Measurements from ENCODE around the gene SSBP4.
A peak's percentile ranks its signal among the peaks of the same experiment; 100 is the strongest.

Gene SSBP4

GRCh38 chr19:18464646-18465045 is 45.4 kb downstream of the SSBP4 start:
- H3K27ac ChIP-seq = no peak overlapping the region
- TF ChIP-seq ZFX (IDR thresholded peaks at IDR 0.05; ENCODE audit: borderline replicate concordance) = no peak
- TF ChIP-seq CTCF (IDR thresholded peaks at IDR 0.05) = no peak

- H3K27ac ChIP-seq = no peak overlapping the region
- TF ChIP-seq CTCF (IDR thresholded peaks at IDR 0.05) (no peak), ZFX (IDR thresholded peaks at IDR 0.05; ENCODE audit: borderline replicate concordance) (no peak)
These were observed 46.2 kb downstream of the SSBP4 start for GRCh38 chr19:18465214-18465963.

GRCh38 chr19:18465964-18466339 is 46.8 kb downstream of the SSBP4 start:
- TF ChIP-seq ZFX (IDR thresholded peaks at IDR 0.05; ENCODE audit: borderline replicate concordance) (no peak), CTCF (IDR thresholded peaks at IDR 0.05) (no peak)
- no peak overlapping the region for H3K27ac ChIP-seq

GRCh38 chr19:18466354-18466753 is 47.2 kb downstream of the SSBP4 start:
- no peak overlapping the region for H3K27ac ChIP-seq

GRCh38 chr19:18467978-18468377 is 48.8 kb downstream of the SSBP4 start:
- TF ChIP-seq ZFX (IDR thresholded peaks at IDR 0.05; ENCODE audit: borderline replicate concordance) (no peak), CTCF (IDR thresholded peaks at IDR 0.05) (no peak)
- no peak overlapping the region for H3K27ac ChIP-seq

More at GRCh38 chr19:18466354-18466753, 47.2 kb downstream of the SSBP4 start:
- no peak for TF ChIP-seq CTCF (IDR thresholded peaks at IDR 0.05)
- TF ChIP-seq ZFX (IDR thresholded peaks at IDR 0.05; ENCODE audit: borderline replicate concordance) = no peak

GRCh38 chr19:18468517-18468916 is 49.3 kb downstream of the SSBP4 start:
- TF ChIP-seq CTCF (IDR thresholded peaks at IDR 0.05) = no peak
- TF ChIP-seq ZFX (IDR thresholded peaks at IDR 0.05; ENCODE audit: borderline replicate concordance) = no peak
- no peak overlapping the region for H3K27ac ChIP-seq

- TF ChIP-seq ZFX (IDR thresholded peaks at IDR 0.05; ENCODE audit: borderline replicate concordance) = no peak
- peak; percentile 90 for TF ChIP-seq CTCF (IDR thresholded peaks at IDR 0.05)
- no peak overlapping the region for H3K27ac ChIP-seq
These were observed 50.1 kb downstream of the SSBP4 start for GRCh38 chr19:18469069-18469846.
